Panc1 (cell line): ENCODE measurements around the gene GMEB2.

ENCODE experiments used
- CTCF ChIP-seq: fragments of 450-650 bp; IDR thresholded peaks from 2 replicates; pipeline ENCODE4 v1.5.1; 2017; ENCODE audit warnings: mild to moderate bottlenecking
- POLR2AphosphoS5 ChIP-seq: IDR thresholded peaks from 2 replicates; pipeline ENCODE4 v1.6.1; 2012; ENCODE audit warnings: mild to moderate bottlenecking, low read depth, low read length, moderate library complexity
- TCF7L2 ChIP-seq: IDR thresholded peaks from 2 replicates; pipeline ENCODE4 v1.6.1; 2011; ENCODE audit warnings: mild to moderate bottlenecking, low read depth, low read length, inconsistent platforms
- TF ChIP-seq, protein P1 (sequence below), 2 experiments: IDR thresholded peaks; 2 replicates each; pipeline ENCODE4 v1.6.1; 2011 to 2012; ENCODE audit warnings: low read depth in 2 of 2, control low read depth in 1 of 2, low read length in 1 of 2, mild to moderate bottlenecking in 1 of 2, moderate library complexity in 1 of 2; ENCODE audit not compliant: insufficient read depth in 1 of 2

DNA sequence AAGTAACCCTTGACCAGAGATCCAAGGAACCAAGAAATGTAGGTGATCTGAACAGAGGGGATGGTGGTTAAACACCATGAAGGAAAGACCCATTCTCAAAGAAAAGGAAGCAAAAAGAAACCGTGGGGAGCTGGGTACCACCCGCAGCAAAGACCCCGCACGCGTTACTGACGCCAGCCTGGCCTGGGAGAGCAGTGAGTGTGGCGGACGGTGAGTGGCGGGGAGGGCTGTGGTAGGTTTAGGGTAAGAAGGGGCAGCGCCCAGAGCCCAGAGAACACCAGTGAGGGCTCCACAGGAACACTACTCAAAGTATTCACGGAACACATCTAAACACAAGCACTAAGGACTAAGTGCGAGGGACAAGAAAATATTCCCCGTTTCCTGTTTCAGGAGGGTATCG lies 4.2 kb downstream of the GMEB2 start:
- TF ChIP-seq, protein P1, sequence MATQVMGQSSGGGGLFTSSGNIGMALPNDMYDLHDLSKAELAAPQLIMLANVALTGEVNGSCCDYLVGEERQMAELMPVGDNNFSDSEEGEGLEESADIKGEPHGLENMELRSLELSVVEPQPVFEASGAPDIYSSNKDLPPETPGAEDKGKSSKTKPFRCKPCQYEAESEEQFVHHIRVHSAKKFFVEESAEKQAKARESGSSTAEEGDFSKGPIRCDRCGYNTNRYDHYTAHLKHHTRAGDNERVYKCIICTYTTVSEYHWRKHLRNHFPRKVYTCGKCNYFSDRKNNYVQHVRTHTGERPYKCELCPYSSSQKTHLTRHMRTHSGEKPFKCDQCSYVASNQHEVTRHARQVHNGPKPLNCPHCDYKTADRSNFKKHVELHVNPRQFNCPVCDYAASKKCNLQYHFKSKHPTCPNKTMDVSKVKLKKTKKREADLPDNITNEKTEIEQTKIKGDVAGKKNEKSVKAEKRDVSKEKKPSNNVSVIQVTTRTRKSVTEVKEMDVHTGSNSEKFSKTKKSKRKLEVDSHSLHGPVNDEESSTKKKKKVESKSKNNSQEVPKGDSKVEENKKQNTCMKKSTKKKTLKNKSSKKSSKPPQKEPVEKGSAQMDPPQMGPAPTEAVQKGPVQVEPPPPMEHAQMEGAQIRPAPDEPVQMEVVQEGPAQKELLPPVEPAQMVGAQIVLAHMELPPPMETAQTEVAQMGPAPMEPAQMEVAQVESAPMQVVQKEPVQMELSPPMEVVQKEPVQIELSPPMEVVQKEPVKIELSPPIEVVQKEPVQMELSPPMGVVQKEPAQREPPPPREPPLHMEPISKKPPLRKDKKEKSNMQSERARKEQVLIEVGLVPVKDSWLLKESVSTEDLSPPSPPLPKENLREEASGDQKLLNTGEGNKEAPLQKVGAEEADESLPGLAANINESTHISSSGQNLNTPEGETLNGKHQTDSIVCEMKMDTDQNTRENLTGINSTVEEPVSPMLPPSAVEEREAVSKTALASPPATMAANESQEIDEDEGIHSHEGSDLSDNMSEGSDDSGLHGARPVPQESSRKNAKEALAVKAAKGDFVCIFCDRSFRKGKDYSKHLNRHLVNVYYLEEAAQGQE (IDR thresholded peaks at IDR 0.05; ENCODE audit: insufficient read depth in 1 of 2, low read depth in 2 of 2, low read length in 1 of 2) = no peak
- TF ChIP-seq CTCF (no peak), POLR2AphosphoS5 (no peak), TCF7L2 (no peak)
